K562 (cell line): Measurements from ENCODE around the gene GFOD1. TPM values are rescaled to one million over a fixed set of nuclear protein-coding genes. Genes with fewer than 3 reads are reported as not detected.
A peak's percentile ranks its signal among the peaks of the same experiment; 100 is the strongest.

Source experiments
- ETV6 ChIP-seq, 3 experiments: fragments of 150-350 bp in 1 of 3; sonication (generic) in 1 of 3; formaldehyde crosslinking in 1 of 3; IDR thresholded peaks; 2 replicates each; pipeline versions ENCODE4 v1.6.1 to v1.8.0; 2014 to 2022; ENCODE audit warnings: borderline replicate concordance in 2 of 3, low read depth in 2 of 3, antibody characterized with exemption in 1 of 3, low read length in 1 of 3, mild to moderate bottlenecking in 1 of 3, missing genetic modification reagents in 1 of 3
- MCM3 ChIP-seq: fragments of 450-650 bp; IDR thresholded peaks from 2 replicates; pipeline ENCODE4 v1.6.1; 2016
- MTA3 ChIP-seq: fragments of 450-650 bp; formaldehyde crosslinking; IDR thresholded peaks from 2 replicates; pipeline ENCODE4 v1.6.1; 2017; ENCODE audit warnings: mild to moderate bottlenecking, borderline replicate concordance
- NRF1 ChIP-seq, 2 experiments: fragments of 450-650 bp; IDR thresholded peaks in 1 of 2; conservative IDR thresholded peaks in 1 of 2; 2 replicates each; pipeline ENCODE4 v1.6.1; 2014; ENCODE audit warnings: mild to moderate bottlenecking in 2 of 2
- NUFIP1 ChIP-seq: fragments of 450-650 bp; IDR thresholded peaks from 2 replicates; pipeline ENCODE4 v1.6.1; 2018; ENCODE audit not compliant: partially characterized antibody
- OTX1 ChIP-seq: fragments of 450-650 bp; formaldehyde crosslinking; IDR thresholded peaks from 2 replicates; pipeline ENCODE4 v1.4.0; 2022; ENCODE audit warnings: mild to moderate bottlenecking
- POLR2B ChIP-seq: fragments of 450-650 bp; IDR thresholded peaks from 2 replicates; pipeline ENCODE4 v1.6.1; 2018; ENCODE audit warnings: low read depth; ENCODE audit not compliant: partially characterized antibody
- POLR3G ChIP-seq: IDR thresholded peaks from 2 replicates; pipeline ENCODE4 v1.6.1; 2011; ENCODE audit not compliant: insufficient read length, insufficient replicate concordance; ENCODE audit errors: extremely low read depth
- RNF2 ChIP-seq: sonication (generic); IDR thresholded peaks from 2 replicates; pipeline ENCODE4 v1.6.1; 2016
- SMARCB1 ChIP-seq: IDR thresholded peaks from 2 replicates; pipeline ENCODE4 v1.6.1; 2011; ENCODE audit warnings: improper control_type of control experiment, low read depth; ENCODE audit not compliant: insufficient read length
- ZBED1 ChIP-seq: IDR thresholded peaks from 2 replicates; pipeline ENCODE4 v1.6.1; 2014
- ZKSCAN3 ChIP-seq: fragments of 250-450 bp; sonication (Bioruptor Pico); IDR thresholded peaks from 2 replicates; pipeline ENCODE4 v1.4.0; 2020
- ZNF431 ChIP-seq: sonication (generic); formaldehyde crosslinking; IDR thresholded peaks from 2 replicates; pipeline ENCODE4 v1.8.0; 2022; ENCODE audit warnings: mild to moderate bottlenecking, missing genetic modification reagents
- polyA plus RNA-seq, 8 experiments: library from polyadenylated mRNA; depleted of rRNA in 4 of 8; stranded (reverse) in 5 of 8; unstranded in 3 of 8; fragments of >200 nt; fragmentation: Nextera tagmentation in 2 of 8; fragmentation: Illumina TruSeq in 1 of 8; extraction: Ambion mirVana in 2 of 8; extraction: Trizol in 1 of 8; gene quantifications; 2 replicates each; pipeline versions ENCODE4 v1.2.1 to v1.2.3, GENCODE V29; 2011 to 2014; ENCODE audit warnings: inconsistent platforms in 1 of 8, missing spikeins in 1 of 8
- total RNA-seq, 7 experiments: library from RNA; depleted of rRNA in 6 of 7; stranded (reverse); fragments of >200 nt in 6 of 7; fragmentation: Illumina TruSeq in 2 of 7; extraction: Trizol in 2 of 7; gene quantifications; 2 replicates each; pipeline versions ENCODE4 v1.2.1 to v1.2.3, GENCODE V29; 2011 to 2021; ENCODE audit warnings: low replicate concordance in 1 of 7
- TF ChIP-seq, protein P1 (sequence below): sonication (generic); formaldehyde crosslinking; IDR thresholded peaks from 2 replicates; pipeline ENCODE4 v1.8.0; 2022; ENCODE audit warnings: mild to moderate bottlenecking, missing genetic modification reagents
- TF ChIP-seq, protein P2 (sequence below), 2 experiments: fragments of 450-650 bp in 1 of 2; IDR thresholded peaks; 2 replicates each; pipeline ENCODE4 v1.6.1; 2011 to 2017; ENCODE audit warnings: low read depth in 2 of 2, antibody characterized with exemption in 1 of 2, borderline replicate concordance in 1 of 2, low read length in 1 of 2, mild to moderate bottlenecking in 1 of 2, mixed read lengths in 1 of 2; ENCODE audit not compliant: control insufficient read depth in 1 of 2
- TF ChIP-seq, protein P3 (sequence below): sonication (generic); formaldehyde crosslinking; IDR thresholded peaks from 2 replicates; pipeline ENCODE4 v1.8.1; 2022; ENCODE audit warnings: missing genetic modification reagents
- TF ChIP-seq, protein P4 (sequence below), 2 experiments: fragments of 250-450 bp in 1 of 2; fragments of 450-650 bp in 1 of 2; sonication (Bioruptor Pico) in 1 of 2; IDR thresholded peaks; 2 replicates each; pipeline versions ENCODE4 v1.6.1 to v1.8.0; 2016 to 2021; ENCODE audit warnings: mild to moderate bottlenecking in 2 of 2, moderate library complexity in 2 of 2, missing compliant biosample characterization in 1 of 2, missing genetic modification characterization in 1 of 2

The GFOD1 gene
- total and polyA plus RNA-seq, 9 of the 15 experiments (the other 6 are each of a cell fraction or from before 2014, with no cell fraction given), result 3.8 to 12.0 (median 8.2) TPM

DNA sequence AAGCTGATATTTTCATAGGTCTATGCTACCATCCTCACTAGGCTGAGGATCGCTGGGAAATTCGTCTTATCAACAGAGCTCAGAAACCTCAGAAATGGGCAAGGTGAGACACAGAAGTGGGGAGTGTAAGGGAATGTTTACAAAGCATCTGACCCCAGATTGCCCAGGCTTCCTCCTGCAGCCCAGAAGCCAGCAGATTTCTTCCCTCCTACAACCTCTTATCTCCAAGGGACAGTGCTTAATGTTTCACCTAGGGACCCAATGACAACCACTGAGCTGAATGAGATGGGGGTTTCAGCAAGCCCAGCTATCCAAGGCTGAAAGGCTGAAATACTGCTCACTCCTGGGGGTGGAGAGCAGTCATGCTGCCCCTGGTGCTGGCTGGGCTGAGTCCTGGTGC is 106.6 kb downstream of the GFOD1 start (continued):
- TF ChIP-seq, protein P1, sequence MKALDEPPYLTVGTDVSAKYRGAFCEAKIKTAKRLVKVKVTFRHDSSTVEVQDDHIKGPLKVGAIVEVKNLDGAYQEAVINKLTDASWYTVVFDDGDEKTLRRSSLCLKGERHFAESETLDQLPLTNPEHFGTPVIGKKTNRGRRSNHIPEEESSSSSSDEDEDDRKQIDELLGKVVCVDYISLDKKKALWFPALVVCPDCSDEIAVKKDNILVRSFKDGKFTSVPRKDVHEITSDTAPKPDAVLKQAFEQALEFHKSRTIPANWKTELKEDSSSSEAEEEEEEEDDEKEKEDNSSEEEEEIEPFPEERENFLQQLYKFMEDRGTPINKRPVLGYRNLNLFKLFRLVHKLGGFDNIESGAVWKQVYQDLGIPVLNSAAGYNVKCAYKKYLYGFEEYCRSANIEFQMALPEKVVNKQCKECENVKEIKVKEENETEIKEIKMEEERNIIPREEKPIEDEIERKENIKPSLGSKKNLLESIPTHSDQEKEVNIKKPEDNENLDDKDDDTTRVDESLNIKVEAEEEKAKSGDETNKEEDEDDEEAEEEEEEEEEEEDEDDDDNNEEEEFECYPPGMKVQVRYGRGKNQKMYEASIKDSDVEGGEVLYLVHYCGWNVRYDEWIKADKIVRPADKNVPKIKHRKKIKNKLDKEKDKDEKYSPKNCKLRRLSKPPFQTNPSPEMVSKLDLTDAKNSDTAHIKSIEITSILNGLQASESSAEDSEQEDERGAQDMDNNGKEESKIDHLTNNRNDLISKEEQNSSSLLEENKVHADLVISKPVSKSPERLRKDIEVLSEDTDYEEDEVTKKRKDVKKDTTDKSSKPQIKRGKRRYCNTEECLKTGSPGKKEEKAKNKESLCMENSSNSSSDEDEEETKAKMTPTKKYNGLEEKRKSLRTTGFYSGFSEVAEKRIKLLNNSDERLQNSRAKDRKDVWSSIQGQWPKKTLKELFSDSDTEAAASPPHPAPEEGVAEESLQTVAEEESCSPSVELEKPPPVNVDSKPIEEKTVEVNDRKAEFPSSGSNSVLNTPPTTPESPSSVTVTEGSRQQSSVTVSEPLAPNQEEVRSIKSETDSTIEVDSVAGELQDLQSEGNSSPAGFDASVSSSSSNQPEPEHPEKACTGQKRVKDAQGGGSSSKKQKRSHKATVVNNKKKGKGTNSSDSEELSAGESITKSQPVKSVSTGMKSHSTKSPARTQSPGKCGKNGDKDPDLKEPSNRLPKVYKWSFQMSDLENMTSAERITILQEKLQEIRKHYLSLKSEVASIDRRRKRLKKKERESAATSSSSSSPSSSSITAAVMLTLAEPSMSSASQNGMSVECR, result no peak
- TF ChIP-seq POLR3G (no peak), POLR2B (no peak), ZNF431 (no peak), MCM3 (no peak), NUFIP1 (no peak), ETV6 (IDR thresholded peaks at IDR 0.05; ENCODE audit: borderline replicate concordance in 1 of 2, low read depth in 2 of 2, low read length in 1 of 2) (peak in 1 of 2 experiments; percentile 58; a peak in 1 of 4 replicates), ETV6 (CRISPR knock-in tag; IDR thresholded peaks at IDR 0.05; ENCODE audit: borderline replicate concordance) (no peak), MTA3 (no peak; the same call in 1 of the 2 replicates), ZBED1 (no peak), NRF1 (conservative IDR thresholded peaks at IDR 0.05 in 1 of 2, IDR thresholded peaks at IDR 0.05 in 1 of 2) (peak; percentile 15 to 34; a peak in 2 of 4 replicates), OTX1 (0 out of 2 replicates have a peak, but pooled peaks have one; percentile 30), ZKSCAN3 (CRISPR knock-in tag) (no peak), RNF2 (peak; percentile 39; the same call in 1 of the 2 replicates), SMARCB1 (no peak)
- TF ChIP-seq, protein P2, sequence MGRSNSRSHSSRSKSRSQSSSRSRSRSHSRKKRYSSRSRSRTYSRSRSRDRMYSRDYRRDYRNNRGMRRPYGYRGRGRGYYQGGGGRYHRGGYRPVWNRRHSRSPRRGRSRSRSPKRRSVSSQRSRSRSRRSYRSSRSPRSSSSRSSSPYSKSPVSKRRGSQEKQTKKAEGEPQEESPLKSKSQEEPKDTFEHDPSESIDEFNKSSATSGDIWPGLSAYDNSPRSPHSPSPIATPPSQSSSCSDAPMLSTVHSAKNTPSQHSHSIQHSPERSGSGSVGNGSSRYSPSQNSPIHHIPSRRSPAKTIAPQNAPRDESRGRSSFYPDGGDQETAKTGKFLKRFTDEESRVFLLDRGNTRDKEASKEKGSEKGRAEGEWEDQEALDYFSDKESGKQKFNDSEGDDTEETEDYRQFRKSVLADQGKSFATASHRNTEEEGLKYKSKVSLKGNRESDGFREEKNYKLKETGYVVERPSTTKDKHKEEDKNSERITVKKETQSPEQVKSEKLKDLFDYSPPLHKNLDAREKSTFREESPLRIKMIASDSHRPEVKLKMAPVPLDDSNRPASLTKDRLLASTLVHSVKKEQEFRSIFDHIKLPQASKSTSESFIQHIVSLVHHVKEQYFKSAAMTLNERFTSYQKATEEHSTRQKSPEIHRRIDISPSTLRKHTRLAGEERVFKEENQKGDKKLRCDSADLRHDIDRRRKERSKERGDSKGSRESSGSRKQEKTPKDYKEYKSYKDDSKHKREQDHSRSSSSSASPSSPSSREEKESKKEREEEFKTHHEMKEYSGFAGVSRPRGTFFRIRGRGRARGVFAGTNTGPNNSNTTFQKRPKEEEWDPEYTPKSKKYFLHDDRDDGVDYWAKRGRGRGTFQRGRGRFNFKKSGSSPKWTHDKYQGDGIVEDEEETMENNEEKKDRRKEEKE (IDR thresholded peaks at IDR 0.05; ENCODE audit: borderline replicate concordance in 1 of 2, control insufficient read depth in 1 of 2, low read depth in 2 of 2, low read length in 1 of 2), result 0 out of 4 replicates have a peak, but pooled peaks of 1 of the 2 experiments have one; percentile 30
- TF ChIP-seq, protein P3, sequence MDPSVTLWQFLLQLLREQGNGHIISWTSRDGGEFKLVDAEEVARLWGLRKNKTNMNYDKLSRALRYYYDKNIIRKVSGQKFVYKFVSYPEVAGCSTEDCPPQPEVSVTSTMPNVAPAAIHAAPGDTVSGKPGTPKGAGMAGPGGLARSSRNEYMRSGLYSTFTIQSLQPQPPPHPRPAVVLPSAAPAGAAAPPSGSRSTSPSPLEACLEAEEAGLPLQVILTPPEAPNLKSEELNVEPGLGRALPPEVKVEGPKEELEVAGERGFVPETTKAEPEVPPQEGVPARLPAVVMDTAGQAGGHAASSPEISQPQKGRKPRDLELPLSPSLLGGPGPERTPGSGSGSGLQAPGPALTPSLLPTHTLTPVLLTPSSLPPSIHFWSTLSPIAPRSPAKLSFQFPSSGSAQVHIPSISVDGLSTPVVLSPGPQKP (CRISPR knock-in tag), result no peak
- TF ChIP-seq, protein P4, sequence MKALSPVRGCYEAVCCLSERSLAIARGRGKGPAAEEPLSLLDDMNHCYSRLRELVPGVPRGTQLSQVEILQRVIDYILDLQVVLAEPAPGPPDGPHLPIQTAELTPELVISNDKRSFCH (CRISPR knock-in tag; IDR thresholded peaks at IDR 0.05), result no peak
- TF ChIP-seq, protein P4 (tag; IDR thresholded peaks at IDR 0.05), result peak; percentile 95
